ENCODE measurements around the gene NAA80.

NAA80 gene

GRCh38 chr3:50327943-50328691 is 28.9 kb upstream of the NAA80 start, which contains the start of gene TUSC2:
Gene TUSC2 (minus strand): TSS chr3:50328223. CDS start chr3:50328099, 124 bp downstream.
- peak; percentile 79 for DNase-seq (ENCODE audit: low read depth)

DNA sequence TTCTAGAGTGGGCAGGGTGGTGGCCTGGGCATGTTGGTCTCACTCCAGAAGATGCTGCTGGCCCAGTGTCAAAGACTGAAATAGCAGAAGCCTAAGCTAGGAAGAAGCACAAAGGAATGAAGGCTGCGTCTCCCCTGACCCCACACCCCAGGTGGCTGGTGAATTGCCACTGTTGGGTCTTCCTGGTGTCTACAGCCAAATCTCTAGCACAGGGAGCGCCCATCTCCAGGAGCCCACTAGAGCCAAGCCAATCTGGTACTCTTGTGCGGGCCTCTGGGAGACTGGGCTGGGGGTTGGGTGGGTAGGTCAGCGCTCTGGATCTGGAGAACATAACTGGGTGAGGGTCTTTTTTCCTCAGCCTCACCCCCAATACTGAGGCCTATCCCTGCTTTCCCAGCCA is 27.9 kb upstream of the NAA80 start:
- DNase-seq (ENCODE audit: low read depth): no peak

- DNase-seq (ENCODE audit: low read depth): no peak
Measured at GRCh38 chr3:50326182-50326541, 27.0 kb upstream of the NAA80 start.

DNA sequence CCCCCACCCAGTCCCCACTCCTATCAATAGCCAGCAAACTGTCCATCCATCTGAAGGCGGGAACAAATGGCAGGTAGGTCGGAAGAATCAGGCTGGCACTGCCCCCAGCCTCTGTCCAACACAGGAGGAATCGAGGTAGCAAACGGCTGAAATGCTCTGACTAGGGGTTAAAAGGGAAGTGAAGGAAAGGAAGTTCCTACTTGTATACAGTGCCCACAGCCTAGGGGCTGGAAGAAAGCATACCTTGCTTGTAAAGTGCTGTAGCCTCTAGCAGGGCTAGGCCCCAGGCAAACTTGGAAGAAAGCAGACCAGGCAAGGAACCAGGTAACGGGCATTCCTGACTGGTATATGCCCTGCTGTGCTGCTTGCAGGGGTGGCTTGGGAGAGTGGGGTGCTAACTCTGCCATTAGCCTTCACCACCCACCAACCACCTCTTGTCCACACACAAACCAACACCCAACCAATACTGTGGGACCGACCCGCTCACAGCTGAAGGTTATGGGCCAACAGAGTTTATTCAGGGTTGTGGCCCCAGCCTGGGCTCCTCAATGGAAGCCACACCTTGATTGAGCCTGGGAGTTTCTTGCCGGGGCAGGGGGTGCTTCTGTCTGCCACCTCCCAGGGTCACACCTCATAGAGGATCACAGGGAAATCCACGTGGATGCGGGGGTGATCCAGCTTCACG is 26.4 kb upstream of the NAA80 start:
- DNase-seq (ENCODE audit: low read depth): no peak

- DNase-seq (ENCODE audit: low read depth): no peak
Measured at GRCh38 chr3:50325113-50325480, 25.9 kb upstream of the NAA80 start.

DNA sequence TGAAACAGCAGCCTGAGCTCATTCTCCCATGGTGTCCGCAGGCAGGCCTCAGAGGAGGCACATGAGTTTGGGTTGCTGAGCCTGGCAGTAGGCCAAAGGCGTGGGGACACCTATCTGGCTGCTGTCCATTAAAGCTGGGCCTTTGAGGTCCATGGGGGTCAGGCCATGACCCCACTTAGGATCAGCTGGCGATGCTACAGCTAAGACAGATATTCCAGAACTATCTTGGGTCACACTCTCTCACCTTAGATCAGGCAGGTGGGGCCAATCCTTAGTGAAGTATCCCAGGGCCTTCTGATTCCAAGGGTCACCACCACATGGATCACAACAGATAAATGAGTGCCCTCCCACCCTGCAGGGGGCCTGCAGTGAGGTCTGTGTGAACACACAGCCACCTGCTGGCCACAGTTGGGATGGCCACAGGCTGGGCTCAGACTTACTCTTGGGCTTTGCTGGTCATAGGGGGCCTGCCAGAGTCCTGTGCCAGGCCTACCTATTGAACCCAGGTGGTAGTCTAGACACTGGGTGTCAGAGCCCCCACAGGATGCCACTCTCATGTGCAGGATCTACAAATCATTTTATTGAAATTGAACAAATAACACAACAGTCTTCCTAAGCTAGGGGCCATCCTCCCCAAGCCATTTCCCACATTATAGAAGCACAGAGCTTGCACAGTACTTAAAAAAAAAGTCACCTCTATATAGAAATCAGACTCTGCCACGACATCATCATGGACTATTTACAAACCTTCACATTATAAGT is 25.3 kb upstream of the NAA80 start:
- peak; percentile 26 for DNase-seq (ENCODE audit: low read depth)

- DNase-seq (ENCODE audit: low read depth): no peak
Measured at GRCh38 chr3:50323614-50324199, 24.5 kb upstream of the NAA80 start.

DNA sequence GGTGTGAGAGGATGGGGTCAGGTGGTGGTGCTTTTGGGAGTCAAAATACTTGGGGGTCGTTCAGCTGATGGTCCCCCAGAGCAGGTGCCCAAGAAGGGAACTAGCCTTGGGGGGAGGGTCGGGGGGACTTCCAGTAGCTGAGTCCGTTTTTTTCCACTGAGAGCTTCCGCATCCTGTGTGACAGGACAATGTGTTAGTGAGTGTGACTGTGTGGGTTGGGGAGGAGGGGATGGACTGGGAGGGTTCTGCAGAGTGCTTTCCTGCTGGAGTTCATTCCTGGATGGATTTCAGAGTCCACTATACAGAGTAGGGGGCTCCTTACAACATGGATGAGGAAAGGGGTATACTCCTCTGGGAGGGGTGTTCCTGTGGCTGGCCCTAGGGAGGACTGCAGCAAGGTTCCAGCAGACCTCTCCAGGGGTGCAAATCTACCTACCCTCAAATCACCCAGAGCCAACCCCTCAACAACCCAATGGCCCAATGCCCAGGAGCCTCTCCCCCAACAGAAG is 23.9 kb upstream of the NAA80 start:
- DNase-seq (ENCODE audit: low read depth): no peak

DNA sequence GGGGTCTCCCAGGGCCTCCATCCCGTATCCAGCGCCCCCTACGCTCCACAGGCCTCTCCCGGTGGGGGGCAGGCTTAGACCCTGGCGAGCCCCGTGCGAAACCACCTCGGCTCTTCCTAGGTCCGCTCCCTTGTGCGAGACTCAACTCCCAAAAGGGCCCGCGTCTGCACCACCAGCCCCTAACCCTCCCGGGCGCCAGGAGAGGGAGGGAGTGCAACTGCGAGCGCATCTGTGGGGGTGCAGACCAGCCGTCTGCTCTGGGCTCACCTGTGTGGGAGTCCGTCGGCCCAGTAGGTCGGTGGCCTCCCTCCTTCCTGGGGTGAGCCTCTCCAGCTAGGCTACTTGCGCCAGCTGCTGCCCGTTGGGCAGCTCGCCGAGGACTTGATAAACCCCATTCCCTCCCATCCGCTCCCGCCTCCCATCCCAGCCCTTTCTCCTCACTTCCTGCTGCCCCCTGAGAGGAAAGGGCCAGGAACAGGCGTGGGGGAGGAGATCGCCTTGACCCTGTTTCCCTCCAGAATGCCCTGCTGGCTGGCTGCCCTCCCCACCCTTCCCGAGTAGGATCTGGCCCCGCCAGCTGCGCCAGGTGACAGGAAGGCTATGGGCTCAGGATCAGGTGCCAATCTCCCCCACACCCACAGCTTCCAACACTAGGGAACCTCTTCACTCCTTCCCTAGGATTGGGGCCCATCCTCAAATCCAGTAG is 23.3 kb upstream of the NAA80 start, which contains the start of gene HYAL2:
Gene HYAL2, minus strand, starts transcription at position 360 of the 706 bp plus-strand sequence. CDS start 2,256 bp downstream, outside the sequence.
- DNase-seq (ENCODE audit: low read depth): no peak

DNA sequence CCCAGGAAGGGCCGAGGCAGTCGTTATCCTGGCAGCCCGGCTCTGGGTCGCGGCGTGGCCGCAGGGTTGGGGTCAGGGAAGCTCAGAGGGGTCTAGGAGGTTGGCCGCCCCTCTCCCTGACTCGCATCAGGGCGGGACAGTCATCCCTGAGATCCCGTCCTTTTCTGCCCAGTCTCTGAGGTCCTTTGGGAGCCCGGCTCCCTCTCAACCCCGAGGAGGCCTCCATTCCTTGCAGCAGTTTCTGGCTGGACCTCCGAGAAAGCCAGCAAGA is 22.8 kb upstream of the NAA80 start:
- DNase-seq (ENCODE audit: low read depth): no peak

- DNase-seq (ENCODE audit: low read depth): peak; percentile 55
Measured at GRCh38 chr3:50321336-50322114, 22.3 kb upstream of the NAA80 start.

- peak; percentile 40 for DNase-seq (ENCODE audit: low read depth)
Measured at GRCh38 chr3:50320853-50321335, 21.7 kb upstream of the NAA80 start.

GRCh38 chr3:50319894-50320625 is 20.9 kb upstream of the NAA80 start:
- no peak for DNase-seq (ENCODE audit: low read depth)

DNA sequence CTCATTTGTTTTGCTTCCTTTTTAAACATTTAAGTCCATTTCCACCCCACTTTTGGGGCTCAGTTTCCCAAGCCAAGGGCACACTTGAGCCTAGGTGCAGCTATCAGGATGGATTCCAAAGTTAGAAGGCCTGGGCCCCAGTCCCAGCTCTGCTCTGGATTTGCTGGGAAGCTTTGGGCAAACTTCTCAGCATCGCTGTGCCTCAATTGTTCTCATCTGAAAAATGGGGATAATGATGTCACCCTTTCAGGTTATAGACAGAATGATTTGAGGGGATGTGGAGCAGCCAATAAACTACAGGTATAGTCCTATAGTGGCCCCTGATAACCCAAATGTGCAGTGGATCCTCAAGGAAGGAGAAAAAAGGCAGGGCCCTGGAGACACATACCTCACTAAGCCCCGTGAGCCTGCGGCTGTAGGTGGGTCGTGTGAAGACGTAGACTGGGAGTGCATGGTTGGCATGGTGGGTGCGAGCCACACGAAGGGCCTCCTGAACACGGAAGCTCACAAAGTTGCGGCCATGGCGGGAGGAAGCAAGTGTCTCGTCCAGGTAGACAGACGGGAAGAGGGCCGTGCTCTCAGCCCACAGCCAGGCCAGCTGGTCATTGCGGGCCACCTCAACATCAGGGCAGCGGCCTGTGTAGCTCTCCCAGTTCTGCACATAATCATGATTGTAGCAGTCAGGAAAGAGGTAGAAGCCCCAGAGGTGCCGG is 20.1 kb upstream of the NAA80 start:
- no peak for DNase-seq (ENCODE audit: low read depth)

GRCh38 chr3:50318615-50319014 is 19.4 kb upstream of the NAA80 start:
- no peak for DNase-seq (ENCODE audit: low read depth)

DNA sequence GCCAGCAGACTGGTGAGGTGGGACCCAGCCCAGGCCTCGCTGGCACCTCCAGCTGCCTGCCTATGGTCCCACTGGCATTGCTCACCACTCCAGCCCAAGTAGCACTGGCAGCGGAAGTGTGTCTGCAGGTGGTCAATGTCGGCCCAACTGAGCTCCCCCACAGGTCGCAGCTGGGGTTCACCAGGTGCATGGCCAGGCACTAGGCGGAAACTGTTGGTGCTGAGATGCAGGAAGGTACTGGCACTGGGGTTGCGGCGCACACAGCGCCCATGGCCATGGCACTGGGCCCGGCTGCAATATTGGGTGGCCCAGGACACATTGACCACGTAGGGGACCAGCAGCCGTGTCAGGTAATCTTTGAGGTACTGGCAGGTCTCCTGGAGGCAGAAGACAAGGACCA is 19.0 kb upstream of the NAA80 start:
- DNase-seq (ENCODE audit: low read depth): no peak

- no peak for DNase-seq (ENCODE audit: low read depth)
Measured at GRCh38 chr3:50317300-50317699, 18.1 kb upstream of the NAA80 start.

GRCh38 chr3:50316657-50317242 is 17.5 kb upstream of the NAA80 start:
- peak; percentile 28 for DNase-seq (ENCODE audit: low read depth)

DNA sequence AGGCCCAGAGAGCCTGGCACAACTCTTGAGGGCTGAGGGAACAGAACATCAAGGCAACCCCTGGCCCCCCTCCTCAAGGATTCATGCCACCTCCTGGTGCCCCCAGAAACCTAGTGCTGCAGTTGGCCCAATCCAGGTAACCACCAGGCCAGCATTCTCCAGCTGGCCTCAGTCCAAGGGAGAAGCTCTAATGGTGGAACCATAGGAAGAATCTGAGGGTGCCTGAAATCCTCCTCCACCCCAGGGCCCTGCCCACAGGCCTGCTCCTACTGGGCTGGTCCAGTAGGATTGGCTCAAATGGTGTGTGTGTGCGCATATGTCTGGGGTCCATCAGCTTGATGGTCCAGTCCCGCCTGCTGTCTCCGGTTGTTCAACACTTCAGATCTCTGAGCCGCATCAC is 15.6 kb upstream of the NAA80 start:
- no peak for DNase-seq (ENCODE audit: low read depth)
